ENCODE data around the gene DACT3. TPM values are rescaled to one million over a fixed set of nuclear protein-coding genes. Genes with fewer than 3 reads are reported as not detected.
A peak's percentile ranks its signal among the peaks of the same experiment; 100 is the strongest.

DACT3 gene
- total RNA-seq, 1 experiment from 2014 or later: 1.0 TPM

- in situ Hi-C loops (cut with HindIII; ENCODE audit: low pct_unique_long_range_greater_than_20kb, low sequenced_read_pairs): no loop called here
- Histone ChIP-seq H3K27ac (ENCODE audit: low read length) (no peak overlapping the region), H3K4me1 (ENCODE audit: control insufficient read depth, insufficient read depth, low read length) (no peaks in the 10 kb centered on the region), H3K36me3 (ENCODE audit: control insufficient read depth, insufficient read depth, low read length) (peaks cover 5% of the 10 kb centered on the region), H3K9me3 (ENCODE audit: control insufficient read depth, insufficient read depth, low read depth, low read length) (no peaks in the 10 kb centered on the region), H3K4me3 (ENCODE audit: low read depth in 2 of 2, low read length in 2 of 2) (no peak overlapping the region), H3K27me3 (ENCODE audit: control insufficient read depth, insufficient read depth, low read length) (no peaks in the 10 kb centered on the region)
- intact Hi-C loops (cut with micrococcal nuclease; ENCODE audit: unreplicated experiment): no loop called here
- ATAC-seq (peak; percentile 46), DNase-seq (ENCODE audit: low read depth, low spot score) (no peak)
- TF ChIP-seq SIN3A (IDR thresholded peaks at IDR 0.05; ENCODE audit: borderline replicate concordance, insufficient read depth, low read depth, low read length): no peak
- TF ChIP-seq POLR2AphosphoS5 (IDR thresholded peaks at IDR 0.05; ENCODE audit: low read depth, low read length): peak; percentile 55; the same call in 1 of the 2 replicates
- ChIA-PET CTCF (interaction anchor here (0.6 to 2.6 kb wide), 2 partner anchors 42 to 50 kb away, joined by 8 to 10 read pairs; partner anchors contain the start of gene DACT3), POLR2A (interaction anchor here (0.7 kb wide), 1 partner anchor 502 kb away, joined by 3 read pairs; no protein-coding TSS in a partner anchor)
- BruUV-seq (replicated peaks): no TSS peak
Observed at GRCh38 chr19:46610851-46611770, 49.9 kb downstream of the DACT3 start.

- in situ Hi-C loops (cut with HindIII; ENCODE audit: low pct_unique_long_range_greater_than_20kb, low sequenced_read_pairs): no loop called here
- POLR2A ChIA-PET: interaction anchor here (0.7 kb wide), 1 partner anchor 503 kb away, joined by 3 read pairs; no protein-coding TSS in a partner anchor
- ATAC-seq: no peak
- no TSS peak for BruUV-seq (replicated peaks)
- H3K27ac ChIP-seq (ENCODE audit: low read length): no peak overlapping the region
- no peaks in the 10 kb centered on the region for H3K27me3 ChIP-seq (ENCODE audit: control insufficient read depth, insufficient read depth, low read length)
- H3K9me3 ChIP-seq (ENCODE audit: control insufficient read depth, insufficient read depth, low read depth, low read length): no peaks in the 10 kb centered on the region
- DNase-seq (ENCODE audit: low read depth, low spot score): no peak
- CTCF ChIA-PET: interaction anchor here (2.6 kb wide), 1 partner anchor 51 kb away, joined by 10 read pairs; the partner anchor contains the start of gene DACT3
- peaks cover 5% of the 10 kb centered on the region for H3K36me3 ChIP-seq (ENCODE audit: control insufficient read depth, insufficient read depth, low read length)
- intact Hi-C loops (cut with micrococcal nuclease; ENCODE audit: unreplicated experiment): no loop called here
- H3K4me1 ChIP-seq (ENCODE audit: control insufficient read depth, insufficient read depth, low read length): no peaks in the 10 kb centered on the region
- no peak overlapping the region for H3K4me3 ChIP-seq (ENCODE audit: low read depth in 2 of 2, low read length in 2 of 2)
- no peak for TF ChIP-seq POLR2AphosphoS5 (IDR thresholded peaks at IDR 0.05; ENCODE audit: low read depth, low read length)
- TF ChIP-seq SIN3A (IDR thresholded peaks at IDR 0.05; ENCODE audit: borderline replicate concordance, insufficient read depth, low read depth, low read length): 0 out of 2 replicates have a peak, but pooled peaks have one; percentile 17
- no peak for TF ChIP-seq CTCF (IDR thresholded peaks at IDR 0.05)
Observed at GRCh38 chr19:46610413-46610775, 50.6 kb downstream of the DACT3 start.

GRCh38 chr19:46609511-46610412 lies 51.2 kb downstream of the DACT3 start:
- DNase-seq (ENCODE audit: low read depth, low spot score) (no peak), ATAC-seq (no peak)
- TF ChIP-seq TCF7L2 (IDR thresholded peaks at IDR 0.05; ENCODE audit: low read depth, low read length): no peak
- H3K27me3 ChIP-seq (ENCODE audit: control insufficient read depth, insufficient read depth, low read length): no peaks in the 10 kb centered on the region
- TSS peak; percentile 92 for BruUV-seq (replicated peaks)
- intact Hi-C loops (cut with micrococcal nuclease; ENCODE audit: unreplicated experiment) (no loop called here), in situ Hi-C loops (cut with HindIII; ENCODE audit: low pct_unique_long_range_greater_than_20kb, low sequenced_read_pairs) (no loop called here)
- POLR2A ChIA-PET: no interaction called here
- CTCF ChIA-PET: no interaction called here
- no peaks in the 10 kb centered on the region for H3K9me3 ChIP-seq (ENCODE audit: control insufficient read depth, insufficient read depth, low read depth, low read length)
- no peaks in the 10 kb centered on the region for H3K4me1 ChIP-seq (ENCODE audit: control insufficient read depth, insufficient read depth, low read length)
- no peak overlapping the region for H3K27ac ChIP-seq (ENCODE audit: low read length)
- H3K4me3 ChIP-seq (ENCODE audit: low read depth in 2 of 2, low read length in 2 of 2): no peak overlapping the region
- H3K36me3 ChIP-seq (ENCODE audit: control insufficient read depth, insufficient read depth, low read length): peaks cover 5% of the 10 kb centered on the region
